DOHH2 (cell line): ENCODE data around the gene ASB1.

Experiments
- H3F3A ChIP-seq: fragments of 200-600 bp; sonication (generic), shearing (Covaris generic); 2 replicates; pipeline ENCODE4 v1.6.0; 2016; ENCODE audit warnings: antibody characterized with exemption, mild to moderate bottlenecking; ENCODE audit not compliant: control insufficient read depth, insufficient read depth
- H3K27ac ChIP-seq: fragments of 200-600 bp; sonication (generic); 2 replicates; pipeline ENCODE4 v1.5.1; 2014; ENCODE audit warnings: low read depth, mild to moderate bottlenecking, low read length, moderate library complexity
- H3K27me3 ChIP-seq: fragments of 200-600 bp; sonication (generic); 2 replicates; pipeline ENCODE4 v1.6.1; 2014; ENCODE audit warnings: mild to moderate bottlenecking, low read length, mixed read lengths; ENCODE audit not compliant: control insufficient read depth
- H3K36me3 ChIP-seq: fragments of 200-600 bp; sonication (generic); 2 replicates; pipeline ENCODE4 v1.6.1; 2014; ENCODE audit warnings: mild to moderate bottlenecking, low read length, moderate library complexity, mixed read lengths; ENCODE audit not compliant: control insufficient read depth
- H3K4me1 ChIP-seq: fragments of 200-600 bp; sonication (generic); 2 replicates; pipeline ENCODE4 v1.6.1; 2014; ENCODE audit warnings: mild to moderate bottlenecking, low read length, mixed read lengths; ENCODE audit not compliant: control insufficient read depth
- H3K4me2 ChIP-seq: fragments of 200-600 bp; sonication (generic); 2 replicates; pipeline ENCODE4 v1.6.0; 2014; ENCODE audit warnings: mild to moderate bottlenecking, low read length, moderate library complexity
- H3K4me3 ChIP-seq: fragments of 200-600 bp; sonication (generic); 2 replicates; pipeline ENCODE4 v1.5.1; 2014; ENCODE audit warnings: mild to moderate bottlenecking, low read length, mixed read lengths
- H3K79me2 ChIP-seq: fragments of 200-600 bp; sonication (generic); 2 replicates; pipeline ENCODE4 v1.6.1; 2014; ENCODE audit warnings: mild to moderate bottlenecking, low read length, mixed read lengths; ENCODE audit not compliant: control insufficient read depth
- H3K9me2 ChIP-seq: fragments of 200-600 bp; sonication (generic); replicated peaks from 2 replicates; pipeline ENCODE4 v1.6.1; 2014; ENCODE audit warnings: mild to moderate bottlenecking, low read length, mixed read lengths; ENCODE audit not compliant: control insufficient read depth
- H3K9me3 ChIP-seq: fragments of 200-600 bp; sonication (generic); 2 replicates; pipeline ENCODE4 v1.6.1; 2014; ENCODE audit warnings: antibody characterized with exemption, low read length, mixed read lengths; ENCODE audit not compliant: control insufficient read depth, insufficient read depth
- H4K20me1 ChIP-seq: fragments of 200-600 bp; sonication (generic); 2 replicates; pipeline ENCODE4 v1.6.0; 2014; ENCODE audit warnings: low read depth, mild to moderate bottlenecking, antibody characterized with exemption, low read length, moderate library complexity; ENCODE audit not compliant: control insufficient read depth, insufficient read depth
- EZH2phosphoT487 ChIP-seq: fragments of 200-600 bp; sonication (generic); IDR thresholded peaks from 2 replicates; pipeline ENCODE4 v1.6.1; 2017; ENCODE audit warnings: borderline replicate concordance, mild to moderate bottlenecking, antibody characterized with exemption, low read length, moderate library complexity, mixed read lengths
- TF ChIP-seq, protein P1 (sequence below): fragments of 200-600 bp; sonication (generic); IDR thresholded peaks from one replicate; pipeline ENCODE4 v1.5.1; 2014; ENCODE audit warnings: antibody characterized with exemption, mild to moderate bottlenecking, low read depth, low read length; ENCODE audit not compliant: poor library complexity, severe bottlenecking

ASB1 gene

DNA sequence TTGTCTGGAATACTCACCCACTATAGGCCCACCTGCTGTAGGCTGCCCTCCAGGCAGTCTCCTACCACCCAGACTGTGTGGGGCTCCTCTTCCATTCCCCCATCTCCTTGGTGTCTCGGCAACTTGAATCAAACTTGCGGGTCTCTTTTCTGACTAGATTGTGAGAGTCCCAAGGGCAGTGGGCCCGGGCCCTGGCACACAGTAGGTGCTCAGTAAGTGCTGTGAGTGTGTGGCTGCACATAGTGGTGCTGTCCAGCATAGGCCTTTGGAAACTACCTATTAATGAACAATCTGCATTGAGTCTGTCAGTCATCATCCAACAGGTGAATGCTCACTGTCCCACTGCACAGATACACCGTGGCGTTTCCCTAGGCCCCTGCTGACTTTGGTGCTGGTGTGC lies 43.6 kb upstream of the ASB1 start:
- H3K27me3 ChIP-seq = no peaks in the 10 kb centered on the region
- TF ChIP-seq, protein P1, sequence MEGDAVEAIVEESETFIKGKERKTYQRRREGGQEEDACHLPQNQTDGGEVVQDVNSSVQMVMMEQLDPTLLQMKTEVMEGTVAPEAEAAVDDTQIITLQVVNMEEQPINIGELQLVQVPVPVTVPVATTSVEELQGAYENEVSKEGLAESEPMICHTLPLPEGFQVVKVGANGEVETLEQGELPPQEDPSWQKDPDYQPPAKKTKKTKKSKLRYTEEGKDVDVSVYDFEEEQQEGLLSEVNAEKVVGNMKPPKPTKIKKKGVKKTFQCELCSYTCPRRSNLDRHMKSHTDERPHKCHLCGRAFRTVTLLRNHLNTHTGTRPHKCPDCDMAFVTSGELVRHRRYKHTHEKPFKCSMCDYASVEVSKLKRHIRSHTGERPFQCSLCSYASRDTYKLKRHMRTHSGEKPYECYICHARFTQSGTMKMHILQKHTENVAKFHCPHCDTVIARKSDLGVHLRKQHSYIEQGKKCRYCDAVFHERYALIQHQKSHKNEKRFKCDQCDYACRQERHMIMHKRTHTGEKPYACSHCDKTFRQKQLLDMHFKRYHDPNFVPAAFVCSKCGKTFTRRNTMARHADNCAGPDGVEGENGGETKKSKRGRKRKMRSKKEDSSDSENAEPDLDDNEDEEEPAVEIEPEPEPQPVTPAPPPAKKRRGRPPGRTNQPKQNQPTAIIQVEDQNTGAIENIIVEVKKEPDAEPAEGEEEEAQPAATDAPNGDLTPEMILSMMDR = no peak
- no peak for TF ChIP-seq EZH2phosphoT487
- H3K4me3 ChIP-seq = no peak overlapping the region
- no peaks in the 10 kb centered on the region for H3F3A ChIP-seq
- no peaks in the 10 kb centered on the region for H3K36me3 ChIP-seq
- peaks cover 5% of the 10 kb centered on the region; the same call in 1 of the 2 replicates for H3K4me1 ChIP-seq
- no peak overlapping the region for H3K27ac ChIP-seq
- no peaks in the 10 kb centered on the region for H3K79me2 ChIP-seq
- H3K4me2 ChIP-seq = no peak overlapping the region
- no peaks in the 10 kb centered on the region for H3K9me2 ChIP-seq
- H4K20me1 ChIP-seq = no peaks in the 10 kb centered on the region
- 0 out of 2 replicates have a peak, but pooled peaks cover 3% of the 10 kb centered on the region for H3K9me3 ChIP-seq

DNA sequence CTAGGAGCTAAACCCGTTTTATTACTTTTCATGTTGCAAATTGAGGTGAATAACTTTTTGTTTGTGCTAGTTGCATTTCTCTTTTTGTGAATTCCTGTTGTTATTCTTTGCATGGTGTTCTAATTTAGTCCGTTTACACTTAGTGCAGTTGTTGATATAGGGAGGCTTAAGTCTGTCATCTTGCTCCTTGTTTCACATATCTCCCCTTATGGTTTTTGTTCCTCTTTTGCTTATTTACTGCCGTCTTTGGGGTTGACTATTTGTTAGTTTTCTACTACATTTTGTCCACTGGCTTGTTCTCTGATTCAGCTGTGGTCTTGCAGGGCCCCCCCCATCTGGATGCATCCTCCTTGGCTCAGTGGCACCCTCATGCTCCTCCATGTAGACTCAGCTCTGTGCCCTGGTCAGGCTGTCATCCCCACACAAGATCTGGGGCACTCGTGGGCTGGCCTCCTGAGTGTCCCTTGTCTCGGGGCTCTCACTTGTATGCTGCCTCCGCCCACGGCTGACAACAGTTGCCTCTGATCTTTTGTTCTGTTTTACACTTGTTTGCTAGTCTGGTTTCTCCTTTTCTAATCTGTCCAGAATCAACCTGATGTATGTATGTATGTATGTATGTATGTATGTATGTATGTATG lies 42.9 kb upstream of the ASB1 start:
- Histone ChIP-seq H3F3A (no peaks in the 10 kb centered on the region), H3K9me3 (0 out of 2 replicates have a peak, but pooled peaks cover 3% of the 10 kb centered on the region), H3K27me3 (no peaks in the 10 kb centered on the region), H3K4me3 (no peak overlapping the region), H3K27ac (no peak overlapping the region), H4K20me1 (no peaks in the 10 kb centered on the region), H3K36me3 (no peaks in the 10 kb centered on the region), H3K9me2 (no peaks in the 10 kb centered on the region), H3K4me2 (no peak overlapping the region), H3K79me2 (no peaks in the 10 kb centered on the region), H3K4me1 (peaks cover 5% of the 10 kb centered on the region; the same call in 1 of the 2 replicates)
- TF ChIP-seq, protein P1 = no peak
- no peak for TF ChIP-seq EZH2phosphoT487

DNA sequence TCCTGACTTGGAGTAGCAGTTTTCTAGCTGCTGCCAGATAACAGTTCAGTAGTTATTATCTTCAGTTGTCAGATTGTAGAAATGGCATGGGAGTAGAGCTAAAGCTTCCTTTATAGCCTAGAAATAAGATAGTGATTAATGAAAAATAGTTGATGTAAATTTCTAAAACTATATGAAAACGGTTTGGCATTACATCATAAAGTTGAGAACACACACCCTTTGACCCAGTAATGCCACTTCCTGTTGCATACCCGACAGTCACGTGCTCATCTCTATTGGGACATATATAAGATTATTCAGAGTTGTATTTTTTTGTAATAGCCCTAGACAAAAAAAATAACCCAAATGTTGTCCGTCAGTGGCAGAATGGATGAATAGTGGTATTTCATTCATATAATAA lies 39.4 kb upstream of the ASB1 start:
- Histone ChIP-seq H3K36me3 (no peaks in the 10 kb centered on the region), H3K79me2 (no peaks in the 10 kb centered on the region), H4K20me1 (no peaks in the 10 kb centered on the region), H3K9me2 (no peaks in the 10 kb centered on the region), H3K4me3 (no peak overlapping the region), H3K27me3 (no peaks in the 10 kb centered on the region), H3K27ac (no peak overlapping the region), H3F3A (no peaks in the 10 kb centered on the region), H3K4me1 (no peaks in the 10 kb centered on the region), H3K4me2 (no peak overlapping the region), H3K9me3 (0 out of 2 replicates have a peak, but pooled peaks cover 3% of the 10 kb centered on the region)
- TF ChIP-seq, protein P1 = no peak
- no peak for TF ChIP-seq EZH2phosphoT487
